Prostate gland (tissue), 2 donors: ENCODE measurements around the gene ZBTB49.

Experiments used
- POLR2A ChIP-seq: fragments of 450-650 bp; IDR thresholded peaks from one replicate; pipeline ENCODE4 v1.6.1; 2016; ENCODE audit warnings: antibody characterized with exemption, mild to moderate bottlenecking
- POLR2AphosphoS5 ChIP-seq: sonication (generic); formaldehyde crosslinking; IDR thresholded peaks from one replicate; pipeline ENCODE4 v1.6.1; 2017; ENCODE audit warnings: antibody characterized with exemption
- TF ChIP-seq, protein P1 (sequence below), 4 experiments: fragments of 200-600 bp in 2 of 4; fragments of 450-650 bp in 2 of 4; sonication (generic) in 2 of 4; IDR thresholded peaks; 1 replicate in 3 of 4; 2 replicates in 1 of 4; pipeline ENCODE4 v1.5.1; 2016 to 2019; ENCODE audit warnings: antibody characterized with exemption in 4 of 4, mild to moderate bottlenecking in 2 of 4, moderate library complexity in 2 of 4

- no peak for TF ChIP-seq POLR2A
- TF ChIP-seq, protein P1, sequence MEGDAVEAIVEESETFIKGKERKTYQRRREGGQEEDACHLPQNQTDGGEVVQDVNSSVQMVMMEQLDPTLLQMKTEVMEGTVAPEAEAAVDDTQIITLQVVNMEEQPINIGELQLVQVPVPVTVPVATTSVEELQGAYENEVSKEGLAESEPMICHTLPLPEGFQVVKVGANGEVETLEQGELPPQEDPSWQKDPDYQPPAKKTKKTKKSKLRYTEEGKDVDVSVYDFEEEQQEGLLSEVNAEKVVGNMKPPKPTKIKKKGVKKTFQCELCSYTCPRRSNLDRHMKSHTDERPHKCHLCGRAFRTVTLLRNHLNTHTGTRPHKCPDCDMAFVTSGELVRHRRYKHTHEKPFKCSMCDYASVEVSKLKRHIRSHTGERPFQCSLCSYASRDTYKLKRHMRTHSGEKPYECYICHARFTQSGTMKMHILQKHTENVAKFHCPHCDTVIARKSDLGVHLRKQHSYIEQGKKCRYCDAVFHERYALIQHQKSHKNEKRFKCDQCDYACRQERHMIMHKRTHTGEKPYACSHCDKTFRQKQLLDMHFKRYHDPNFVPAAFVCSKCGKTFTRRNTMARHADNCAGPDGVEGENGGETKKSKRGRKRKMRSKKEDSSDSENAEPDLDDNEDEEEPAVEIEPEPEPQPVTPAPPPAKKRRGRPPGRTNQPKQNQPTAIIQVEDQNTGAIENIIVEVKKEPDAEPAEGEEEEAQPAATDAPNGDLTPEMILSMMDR (IDR thresholded peaks at IDR 0.05): no peak
- no peak for TF ChIP-seq POLR2AphosphoS5
These were observed 44.9 kb upstream of the ZBTB49 start for GRCh38 chr4:4245172-4245571.
